Large intestine (tissue), 1 donor: ENCODE data around the gene SLC35A2. TPM values are rescaled to one million over a fixed set of nuclear protein-coding genes. Genes with fewer than 3 reads are reported as not detected.

Experiments
- polyA plus RNA-seq: library from polyadenylated mRNA; unstranded; fragments of 120-200 nt; gene quantifications from one replicate; pipeline ENCODE4 v1.2.1, GENCODE V29; 2013

Gene SLC35A2
- polyA plus RNA-seq, 1 donor, result 23.6 TPM

Other genes with a start within 250 kb of the SLC35A2 start
- 6.3 TPM for gene WAS, start 227.8 kb downstream of the SLC35A2 start, polyA plus RNA-seq
- 4.7 TPM for gene SUV39H1, start 214.9 kb downstream of the SLC35A2 start, polyA plus RNA-seq
- gene GLOD5, start 149.9 kb downstream of the SLC35A2 start, polyA plus RNA-seq, result 3.9 TPM
- gene GATA1, start 125.1 kb downstream of the SLC35A2 start, polyA plus RNA-seq, result 0.76 TPM
- 133 TPM for gene HDAC6, start 109.6 kb downstream of the SLC35A2 start, polyA plus RNA-seq
- gene ERAS, start 85.1 kb downstream of the SLC35A2 start, polyA plus RNA-seq, result 0.27 TPM
- gene PCSK1N, start 76.0 kb downstream of the SLC35A2 start, polyA plus RNA-seq, result 178 TPM
- 42.3 TPM for gene TIMM17B, start 13.9 kb downstream of the SLC35A2 start, polyA plus RNA-seq
- gene PQBP1, start 13.7 kb downstream of the SLC35A2 start, polyA plus RNA-seq, result 99.9 TPM
- gene PIM2, start 7.4 kb upstream of the SLC35A2 start, polyA plus RNA-seq, result 11.5 TPM
- 46.9 TPM for gene OTUD5, start 46.0 kb upstream of the SLC35A2 start, polyA plus RNA-seq
- gene KCND1, start 60.2 kb upstream of the SLC35A2 start, polyA plus RNA-seq, result 2.5 TPM
- 51.4 TPM for gene GRIPAP1, start 90.6 kb upstream of the SLC35A2 start, polyA plus RNA-seq
- gene TFE3, start 131.7 kb upstream of the SLC35A2 start, polyA plus RNA-seq, result 33.5 TPM
- 27.3 TPM for gene CCDC120, start 147.4 kb upstream of the SLC35A2 start, polyA plus RNA-seq
- 14.0 TPM for gene PRAF2, start 162.4 kb upstream of the SLC35A2 start, polyA plus RNA-seq
- gene WDR45, start 168.2 kb upstream of the SLC35A2 start, polyA plus RNA-seq, result 46.6 TPM
- gene GPKOW, start 212.1 kb upstream of the SLC35A2 start, polyA plus RNA-seq, result 18.9 TPM